ENCODE measurements around the gene EIF3M. TPM values are rescaled to one million over a fixed set of nuclear protein-coding genes. Genes with fewer than 3 reads are reported as not detected.
"Not testable (repeated sequence)": the region's sequence is repeated elsewhere in the genome, so short reads cannot be mapped to it uniquely, and the experiment has no call there.

Gene EIF3M
- total and polyA plus RNA-seq, 4 donors = 136 to 357 (median 185) TPM

DNA sequence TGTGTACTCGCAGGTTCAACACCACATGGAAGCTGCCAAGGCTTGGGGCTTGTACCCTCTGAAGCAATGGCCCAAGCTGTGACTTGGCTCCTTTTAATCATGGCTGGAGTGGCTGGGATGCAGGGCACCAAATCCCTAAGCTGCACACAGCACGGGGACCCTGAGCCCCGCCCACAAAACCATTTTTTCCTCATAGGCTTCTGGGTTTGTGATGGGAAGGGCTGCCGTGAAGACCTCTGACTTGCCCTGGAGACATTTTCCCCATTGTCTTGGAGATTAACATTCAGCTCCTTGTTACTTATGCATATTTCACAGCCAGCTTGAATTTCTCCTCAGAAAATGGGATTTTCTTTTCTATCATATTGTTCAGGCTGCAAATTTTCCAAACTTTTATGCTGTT lies 25.2 kb downstream of the EIF3M start:
- DNase-seq; H3K9me3 ChIP-seq (ENCODE audit: control insufficient read depth, low read length); H3K4me3 ChIP-seq (ENCODE audit: low read length in 2 of 2); H3K27ac ChIP-seq (ENCODE audit: low read depth in 1 of 2, low read length in 2 of 2); intact Hi-C loops (cut with DNase I); H3K36me3 ChIP-seq (ENCODE audit: control insufficient read depth in 1 of 2, insufficient read depth in 2 of 2, low read length in 1 of 2); ATAC-seq (ENCODE audit: low FRiP score); H3K4me1 ChIP-seq (ENCODE audit: control insufficient read depth in 1 of 2, insufficient read depth in 2 of 2, low read length in 2 of 2); H3K27me3 ChIP-seq (ENCODE audit: control insufficient read depth in 1 of 2, insufficient read depth in 2 of 2, low read length in 1 of 2): not testable (repeated sequence)
- WGBS, 2 donors = 93 to 96% methylated on average over 4 of the region's 4 CpGs

- Histone ChIP-seq H3K27me3 (ENCODE audit: control insufficient read depth in 1 of 2, insufficient read depth in 2 of 2, low read length in 1 of 2) (no peaks in the 10 kb centered on the region), H3K27ac (ENCODE audit: low read depth in 1 of 2, low read length in 2 of 2) (no peak overlapping the region), H3K36me3 (ENCODE audit: control insufficient read depth in 1 of 2, insufficient read depth in 2 of 2, low read length in 1 of 2) (no peaks in the 10 kb centered on the region), H3K4me3 (ENCODE audit: low read length in 2 of 2) (no peak overlapping the region), H3K9me3 (ENCODE audit: control insufficient read depth, low read length) (no peaks in the 10 kb centered on the region), H3K4me1 (ENCODE audit: control insufficient read depth in 1 of 2, insufficient read depth in 2 of 2, low read length in 2 of 2) (no peaks in the 10 kb centered on the region)
- ATAC-seq (ENCODE audit: low FRiP score) (no peak), DNase-seq (no peak)
- intact Hi-C loops (cut with DNase I) = no loop called here
- WGBS, 2 donors = 45 to 51% methylated on average over 3 of the region's 3 CpGs
Measured at GRCh38 chr11:32610797-32611352, 27.2 kb downstream of the EIF3M start.

DNA sequence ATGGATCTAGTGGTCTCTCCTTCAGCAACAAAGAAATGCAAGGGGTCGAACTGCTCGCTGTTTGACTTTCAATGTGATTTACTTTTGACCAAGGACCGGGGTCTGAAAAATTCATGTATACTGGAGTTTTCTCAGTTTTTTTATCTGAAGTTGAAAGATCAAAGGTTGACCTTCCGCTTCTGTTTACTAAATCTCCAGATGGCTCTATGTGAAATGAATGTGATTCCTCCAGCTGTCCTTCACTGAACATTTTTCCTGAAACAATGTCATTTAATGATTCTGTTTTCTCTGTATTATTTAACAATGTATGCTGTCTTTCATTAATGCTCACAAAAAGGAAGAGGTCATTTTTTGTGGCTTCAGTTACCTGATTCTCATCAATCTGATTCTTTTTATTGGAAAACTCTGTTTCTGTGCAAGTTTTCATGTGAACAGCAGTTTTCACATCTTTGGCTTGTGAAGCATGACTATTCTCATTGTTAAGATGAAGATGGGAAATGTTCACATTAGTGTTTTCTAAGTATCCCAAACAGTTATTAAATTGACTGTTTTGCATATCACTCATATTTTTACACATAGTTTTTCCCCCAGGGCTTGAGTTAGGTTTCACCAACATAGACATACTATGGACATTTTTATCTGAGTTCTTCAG lies 30.0 kb downstream of the EIF3M start:
- Histone ChIP-seq H3K9me3 (ENCODE audit: control insufficient read depth, low read length) (no peaks in the 10 kb centered on the region), H3K4me1 (ENCODE audit: control insufficient read depth in 1 of 2, insufficient read depth in 2 of 2, low read length in 2 of 2) (no peaks in the 10 kb centered on the region), H3K36me3 (ENCODE audit: control insufficient read depth in 1 of 2, insufficient read depth in 2 of 2, low read length in 1 of 2) (no peaks in the 10 kb centered on the region), H3K27me3 (ENCODE audit: control insufficient read depth in 1 of 2, insufficient read depth in 2 of 2, low read length in 1 of 2) (no peaks in the 10 kb centered on the region), H3K27ac (ENCODE audit: low read depth in 1 of 2, low read length in 2 of 2) (no peak overlapping the region), H3K4me3 (ENCODE audit: low read length in 2 of 2) (no peak overlapping the region)
- DNase-seq (no peak), ATAC-seq (ENCODE audit: low FRiP score) (no peak)
- 41 to 56% methylated on average over 4 of the region's 4 CpGs for WGBS, 2 donors
- intact Hi-C loops (cut with DNase I) = no loop called here

DNA sequence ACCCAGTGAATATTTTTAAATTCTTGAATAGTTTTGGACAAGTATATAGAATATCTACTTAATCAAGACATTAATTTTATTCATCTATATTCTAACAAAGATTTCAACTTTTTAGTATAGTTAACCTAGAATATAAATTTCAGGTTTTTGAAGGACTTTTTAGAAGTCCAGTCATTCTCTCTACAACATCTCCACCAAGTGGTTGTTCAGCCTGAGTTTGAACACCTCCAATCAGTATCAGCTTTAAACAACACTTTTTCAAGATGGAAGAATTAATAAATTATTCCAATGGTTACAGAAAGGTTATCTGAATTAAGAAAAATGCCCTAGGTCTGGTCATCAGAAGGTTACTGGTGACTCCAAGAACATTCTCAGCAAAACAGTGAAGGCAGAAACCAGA lies 31.8 kb downstream of the EIF3M start:
- Histone ChIP-seq H3K4me1 (ENCODE audit: control insufficient read depth in 1 of 2, insufficient read depth in 2 of 2, low read length in 2 of 2) (no peaks in the 10 kb centered on the region), H3K27ac (ENCODE audit: low read depth in 1 of 2, low read length in 2 of 2) (no peak overlapping the region), H3K36me3 (ENCODE audit: control insufficient read depth in 1 of 2, insufficient read depth in 2 of 2, low read length in 1 of 2) (no peaks in the 10 kb centered on the region), H3K27me3 (ENCODE audit: control insufficient read depth in 1 of 2, insufficient read depth in 2 of 2, low read length in 1 of 2) (no peaks in the 10 kb centered on the region), H3K9me3 (ENCODE audit: control insufficient read depth, low read length) (no peaks in the 10 kb centered on the region), H3K4me3 (ENCODE audit: low read length in 2 of 2) (no peak overlapping the region)
- DNase-seq (no peak), ATAC-seq (ENCODE audit: low FRiP score) (no peak)
- intact Hi-C loops (cut with DNase I) = no loop called here

GRCh38 chr11:32616903-32617302 lies 33.3 kb downstream of the EIF3M start:
- no peaks in the 10 kb centered on the region for H3K4me1 ChIP-seq (ENCODE audit: control insufficient read depth in 1 of 2, insufficient read depth in 2 of 2, low read length in 2 of 2)
- no peak overlapping the region for H3K27ac ChIP-seq (ENCODE audit: low read depth in 1 of 2, low read length in 2 of 2)
- intact Hi-C loops (cut with DNase I) = no loop called here
- H3K27me3 ChIP-seq (ENCODE audit: control insufficient read depth in 1 of 2, insufficient read depth in 2 of 2, low read length in 1 of 2) = no peaks in the 10 kb centered on the region
- H3K36me3 ChIP-seq (ENCODE audit: control insufficient read depth in 1 of 2, insufficient read depth in 2 of 2, low read length in 1 of 2) = no peaks in the 10 kb centered on the region
- H3K4me3 ChIP-seq (ENCODE audit: low read length in 2 of 2) = no peak overlapping the region
- no peaks in the 10 kb centered on the region for H3K9me3 ChIP-seq (ENCODE audit: control insufficient read depth, low read length)
- ATAC-seq (ENCODE audit: low FRiP score) = no peak
- DNase-seq = no peak
- WGBS, 2 donors = 21 to 29% methylated on average over 4 of the region's 4 CpGs

DNA sequence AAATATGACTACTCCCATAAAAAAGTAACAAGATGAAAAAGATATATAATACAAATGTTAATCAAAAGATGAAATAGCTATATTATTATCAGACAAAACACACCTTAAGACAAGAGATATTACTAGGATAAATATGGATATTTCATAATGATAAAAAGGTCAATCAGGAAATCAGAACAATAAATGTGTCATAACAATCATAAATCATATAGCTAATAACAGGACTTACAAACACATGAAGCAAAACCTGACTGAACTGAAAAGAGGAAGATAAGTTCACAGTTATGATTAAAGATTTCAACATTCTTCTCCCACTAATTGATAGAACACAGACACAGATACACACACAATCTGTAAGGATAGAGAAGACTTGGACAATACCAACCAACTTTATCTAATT lies 47.2 kb downstream of the EIF3M start:
- Histone ChIP-seq H3K4me3 (ENCODE audit: low read length in 2 of 2) (no peak overlapping the region), H3K27me3 (ENCODE audit: control insufficient read depth in 1 of 2, insufficient read depth in 2 of 2, low read length in 1 of 2) (no peaks in the 10 kb centered on the region), H3K4me1 (ENCODE audit: control insufficient read depth in 1 of 2, insufficient read depth in 2 of 2, low read length in 2 of 2) (no peaks in the 10 kb centered on the region), H3K27ac (ENCODE audit: low read depth in 1 of 2, low read length in 2 of 2) (no peak overlapping the region), H3K9me3 (ENCODE audit: control insufficient read depth, low read length) (peaks cover 2% of the 10 kb centered on the region), H3K36me3 (ENCODE audit: control insufficient read depth in 1 of 2, insufficient read depth in 2 of 2, low read length in 1 of 2) (no peaks in the 10 kb centered on the region)
- intact Hi-C loops (cut with DNase I) = no loop called here
- no peak for ATAC-seq (ENCODE audit: low FRiP score)
- no peak for DNase-seq

DNA sequence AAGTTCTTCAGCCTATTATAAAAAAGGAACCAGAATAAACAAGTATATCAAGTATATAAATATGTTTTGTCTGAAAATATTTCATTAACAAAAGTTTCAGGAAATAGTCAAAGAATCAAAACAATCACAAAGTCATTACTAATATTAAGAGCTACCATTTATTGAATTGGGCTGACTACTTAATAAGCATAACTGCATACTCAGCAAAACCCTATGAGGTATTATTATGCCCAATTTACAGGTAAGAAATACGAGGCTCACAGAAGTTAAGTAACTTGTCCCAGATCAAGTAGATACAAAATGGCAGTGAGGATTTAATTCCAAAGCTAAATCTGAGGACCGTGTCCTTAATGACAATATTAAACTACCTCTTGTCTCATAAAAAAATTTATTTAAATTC lies 52.2 kb downstream of the EIF3M start:
- no peaks in the 10 kb centered on the region for H3K9me3 ChIP-seq (ENCODE audit: control insufficient read depth, low read length)
- intact Hi-C loops (cut with DNase I) = no loop called here
- H3K4me1 ChIP-seq (ENCODE audit: control insufficient read depth in 1 of 2, insufficient read depth in 2 of 2, low read length in 2 of 2) = no peaks in the 10 kb centered on the region
- no peak overlapping the region for H3K27ac ChIP-seq (ENCODE audit: low read depth in 1 of 2, low read length in 2 of 2)
- no peaks in the 10 kb centered on the region for H3K27me3 ChIP-seq (ENCODE audit: control insufficient read depth in 1 of 2, insufficient read depth in 2 of 2, low read length in 1 of 2)
- no peaks in the 10 kb centered on the region for H3K36me3 ChIP-seq (ENCODE audit: control insufficient read depth in 1 of 2, insufficient read depth in 2 of 2, low read length in 1 of 2)
- no peak for ATAC-seq (ENCODE audit: low FRiP score)
- H3K4me3 ChIP-seq (ENCODE audit: low read length in 2 of 2) = no peak overlapping the region
- DNase-seq = no peak
- 77 to 79% methylated on average over 2 of the region's 2 CpGs for WGBS, 2 donors

DNA sequence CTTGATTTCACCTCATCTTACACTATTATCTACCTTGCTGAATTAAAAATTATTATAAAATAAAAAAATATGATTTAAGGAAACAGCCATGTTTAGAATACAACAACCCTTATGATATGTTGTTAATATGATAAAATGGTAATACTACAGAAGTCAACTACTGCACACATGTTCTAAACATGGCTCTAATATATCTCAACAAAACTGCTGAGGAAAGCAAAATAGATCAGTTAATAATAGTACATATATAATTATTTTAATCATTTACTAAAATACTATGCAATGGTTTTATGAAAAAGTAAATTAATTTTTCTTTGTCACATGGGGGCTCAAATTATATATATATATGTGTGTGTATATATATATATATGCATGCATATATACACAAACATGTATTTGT lies 57.7 kb downstream of the EIF3M start:
- Histone ChIP-seq H3K9me3 (ENCODE audit: control insufficient read depth, low read length) (no peaks in the 10 kb centered on the region), H3K4me3 (ENCODE audit: low read length in 2 of 2) (no peak overlapping the region), H3K27me3 (ENCODE audit: control insufficient read depth in 1 of 2, insufficient read depth in 2 of 2, low read length in 1 of 2) (no peaks in the 10 kb centered on the region), H3K36me3 (ENCODE audit: control insufficient read depth in 1 of 2, insufficient read depth in 2 of 2, low read length in 1 of 2) (no peaks in the 10 kb centered on the region), H3K4me1 (ENCODE audit: control insufficient read depth in 1 of 2, insufficient read depth in 2 of 2, low read length in 2 of 2) (no peaks in the 10 kb centered on the region), H3K27ac (ENCODE audit: low read depth in 1 of 2, low read length in 2 of 2) (no peak overlapping the region)
- intact Hi-C loops (cut with DNase I) = no loop called here
- ATAC-seq (ENCODE audit: low FRiP score) (no peak), DNase-seq (no peak)

GRCh38 chr11:32643526-32643925 lies 59.9 kb downstream of the EIF3M start:
- no peaks in the 10 kb centered on the region for H3K36me3 ChIP-seq (ENCODE audit: control insufficient read depth in 1 of 2, insufficient read depth in 2 of 2, low read length in 1 of 2)
- no peaks in the 10 kb centered on the region for H3K9me3 ChIP-seq (ENCODE audit: control insufficient read depth, low read length)
- no peak for DNase-seq
- H3K4me3 ChIP-seq (ENCODE audit: low read length in 2 of 2) = no peak overlapping the region
- H3K27ac ChIP-seq (ENCODE audit: low read depth in 1 of 2, low read length in 2 of 2) = no peak overlapping the region
- H3K4me1 ChIP-seq (ENCODE audit: control insufficient read depth in 1 of 2, insufficient read depth in 2 of 2, low read length in 2 of 2) = no peaks in the 10 kb centered on the region
- intact Hi-C loops (cut with DNase I) = no loop called here
- WGBS, 2 donors = 13 to 31% methylated on average over 1 of the region's 1 CpG
- no peak for ATAC-seq (ENCODE audit: low FRiP score)
- H3K27me3 ChIP-seq (ENCODE audit: control insufficient read depth in 1 of 2, insufficient read depth in 2 of 2, low read length in 1 of 2) = peaks cover 0 to 2% of the 10 kb centered on the region in 2 donors
